Right atrium auricular region (tissue), 2 donors: ENCODE data around the gene PRSS33. TPM values are rescaled to one million over a fixed set of nuclear protein-coding genes. Genes with fewer than 3 reads are reported as not detected.

Source experiments
- DNase-seq: peaks from one replicate; pipeline ENCODE4 v3.0.0-alpha.2; 2019; ENCODE audit warnings: low spot score
- H3K27ac ChIP-seq, 2 donors: fragments of 200-600 bp; sonication (generic); 1 replicate in 1 of 2; 2 replicates in 1 of 2; pipeline ENCODE4 v1.5.1; 2016 to 2019
- H3K27me3 ChIP-seq, 2 donors: fragments of 200-600 bp; sonication (generic); one replicate each; pipeline versions ENCODE4 v1.5.1 to v1.6.0; 2017 to 2019
- H3K36me3 ChIP-seq: fragments of 200-600 bp; sonication (generic); one replicate; pipeline ENCODE4 v1.5.1; 2016
- H3K4me1 ChIP-seq, 2 donors: fragments of 200-600 bp; sonication (generic); one replicate each; pipeline versions ENCODE4 v1.5.1 to v1.6.0; 2017 to 2019
- H3K4me3 ChIP-seq, 2 donors: fragments of 200-600 bp; sonication (generic); 1 replicate in 1 of 2; 2 replicates in 1 of 2; pipeline ENCODE4 v1.5.1; 2017 to 2019; ENCODE audit warnings: mild to moderate bottlenecking in 1 of 2, moderate library complexity in 1 of 2
- H3K9me3 ChIP-seq, 2 donors: fragments of 200-600 bp; sonication (generic); one replicate each; pipeline ENCODE4 v1.5.1; 2019
- CTCF ChIP-seq, 2 donors: fragments of 200-600 bp; sonication (generic); IDR thresholded peaks; one replicate each; pipeline ENCODE4 v1.5.1; 2019; ENCODE audit warnings: antibody characterized with exemption in 2 of 2
- total RNA-seq, 2 donors: library from RNA; depleted of rRNA; stranded (reverse); fragments of >200 nt; gene quantifications; one replicate each; pipeline ENCODE4 v1.1.0, GENCODE V29; 2016

PRSS33 gene
- total RNA-seq, 2 donors from 2014 or later: not detected

- no peaks in the 10 kb centered on the region for H3K4me1 ChIP-seq
- no peaks in the 10 kb centered on the region for H3K9me3 ChIP-seq
- peaks cover 0 to 5% of the 10 kb centered on the region in 2 donors for H3K27me3 ChIP-seq
- no peak overlapping the region for H3K27ac ChIP-seq
- no peak for DNase-seq
- TF ChIP-seq CTCF (IDR thresholded peaks at IDR 0.05): no peak
- H3K36me3 ChIP-seq: no peaks in the 10 kb centered on the region
- H3K4me3 ChIP-seq: no peak overlapping the region
Measured at GRCh38 chr16:2819939-2820835, 32.8 kb upstream of the PRSS33 start.

GRCh38 chr16:2819179-2819938 is 32.0 kb upstream of the PRSS33 start:
- no peak overlapping the region for H3K4me3 ChIP-seq
- H3K27ac ChIP-seq: no peak overlapping the region
- DNase-seq: no peak
- H3K4me1 ChIP-seq: no peaks in the 10 kb centered on the region
- peaks cover 0 to 5% of the 10 kb centered on the region in 2 donors for H3K27me3 ChIP-seq
- no peak for TF ChIP-seq CTCF (IDR thresholded peaks at IDR 0.05)
- no peaks in the 10 kb centered on the region for H3K36me3 ChIP-seq
- H3K9me3 ChIP-seq: no peaks in the 10 kb centered on the region

GRCh38 chr16:2818272-2818876 is 31.0 kb upstream of the PRSS33 start:
- Histone ChIP-seq H3K36me3 (no peaks in the 10 kb centered on the region), H3K27ac (no peak overlapping the region), H3K4me3 (no peak overlapping the region), H3K9me3 (no peaks in the 10 kb centered on the region), H3K27me3 (peaks cover 0 to 5% of the 10 kb centered on the region in 2 donors), H3K4me1 (no peaks in the 10 kb centered on the region)
- DNase-seq: no peak
- TF ChIP-seq CTCF (IDR thresholded peaks at IDR 0.05): no peak

GRCh38 chr16:2817340-2818271 is 30.2 kb upstream of the PRSS33 start:
- DNase-seq: no peak
- Histone ChIP-seq H3K27ac (no peak overlapping the region), H3K27me3 (peaks cover 0 to 5% of the 10 kb centered on the region in 2 donors), H3K36me3 (no peaks in the 10 kb centered on the region), H3K4me3 (no peak overlapping the region), H3K4me1 (no peaks in the 10 kb centered on the region), H3K9me3 (no peaks in the 10 kb centered on the region)
- no peak for TF ChIP-seq CTCF (IDR thresholded peaks at IDR 0.05)

- no peak for TF ChIP-seq CTCF (IDR thresholded peaks at IDR 0.05)
- no peak within 1 kb of the TSS for H3K27ac ChIP-seq
- no peaks in the 10 kb centered on the region for H3K9me3 ChIP-seq
- no peaks in the 10 kb centered on the region for H3K36me3 ChIP-seq
- no peak for DNase-seq
- H3K27me3 ChIP-seq: peaks cover 0 to 5% of the 10 kb centered on the region in 2 donors
- no peaks in the 10 kb centered on the region for H3K4me1 ChIP-seq
- H3K4me3 ChIP-seq: no peak within 1 kb of the TSS
Measured at GRCh38 chr16:2816751-2817339, 29.5 kb upstream of the PRSS33 start, which contains the start of gene PRSS21. TSS of gene PRSS21 (plus strand) at chr16:2817237. CDS start at chr16:2817269, 32 bp downstream.
